Stimulated activated naive B cell treated with anti-CD40 and anti-IgM and Interleukin-4, amounts not matched to agents 10 μg/mL and 1 μg/mL and 100 μg/mL, for 72 hours (primary cell): ENCODE measurements around the gene FNDC3A.

ENCODE experiments used
- ATAC-seq, 2 donors: fragments of 150-1000 bp; cut with Tn5 transposase; replicated peaks; 2 replicates each; pipeline ENCODE4 v1.10.0; 2021; ENCODE audit warnings: moderate library complexity in 1 of 2
- DNase-seq: peaks from one replicate; pipeline ENCODE4 v3.0.0; 2021
- H3K27ac Mint-ChIP-seq: one replicate; pipeline ENCODE4 v1.8.0; 2022; ENCODE audit warnings: mild to moderate bottlenecking, mixed read lengths
- H3K27me3 Mint-ChIP-seq, 2 donors: one replicate each; pipeline ENCODE4 v1.8.0; 2022; ENCODE audit warnings: mixed read lengths in 2 of 2
- H3K36me3 Mint-ChIP-seq, 2 donors: one replicate each; pipeline ENCODE4 v1.8.0; 2022; ENCODE audit warnings: mixed read lengths in 2 of 2, mild to moderate bottlenecking in 1 of 2
- H3K4me1 Mint-ChIP-seq, 2 donors: one replicate each; pipeline ENCODE4 v1.8.0; 2022; ENCODE audit warnings: mixed read lengths in 2 of 2, mild to moderate bottlenecking in 1 of 2
- H3K4me3 Mint-ChIP-seq, 2 donors: one replicate each; pipeline ENCODE4 v1.8.0; 2022; ENCODE audit warnings: mild to moderate bottlenecking in 2 of 2, mixed read lengths in 2 of 2, moderate library complexity in 1 of 2
- H3K9me3 Mint-ChIP-seq, 2 donors: one replicate each; pipeline ENCODE4 v1.8.0; 2022; ENCODE audit warnings: mixed read lengths in 2 of 2, mild to moderate bottlenecking in 1 of 2

FNDC3A gene

DNA sequence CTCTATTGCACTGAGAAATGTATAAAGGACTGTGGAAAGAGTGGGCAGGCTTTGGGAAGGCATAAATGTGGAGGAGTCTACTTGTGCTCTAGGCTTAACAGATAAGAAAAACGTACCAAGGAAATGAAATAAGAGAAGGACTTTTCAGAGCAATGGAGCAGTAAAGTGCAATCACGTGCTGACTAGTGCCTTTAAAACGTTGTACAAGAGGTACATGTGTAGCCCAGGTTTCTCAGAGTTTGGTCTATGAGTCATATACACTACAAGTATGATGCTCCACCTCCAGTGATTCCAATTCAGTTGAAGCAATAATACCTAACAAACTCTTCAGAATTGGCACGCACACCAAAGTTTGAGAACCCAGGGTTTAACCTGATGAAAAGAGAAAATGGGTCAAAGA, 13.4 kb upstream of the FNDC3A start:
- Mint-ChIP-seq H3K9me3 (no peaks in the 10 kb centered on the region), H3K27ac (no peak overlapping the region), H3K27me3 (no peaks in the 10 kb centered on the region), H3K4me3 (no peak overlapping the region), H3K4me1 (peaks cover 6 to 16% of the 10 kb centered on the region in 2 donors), H3K36me3 (no peaks in the 10 kb centered on the region)
- DNase-seq (no peak), ATAC-seq (no peak)

DNA sequence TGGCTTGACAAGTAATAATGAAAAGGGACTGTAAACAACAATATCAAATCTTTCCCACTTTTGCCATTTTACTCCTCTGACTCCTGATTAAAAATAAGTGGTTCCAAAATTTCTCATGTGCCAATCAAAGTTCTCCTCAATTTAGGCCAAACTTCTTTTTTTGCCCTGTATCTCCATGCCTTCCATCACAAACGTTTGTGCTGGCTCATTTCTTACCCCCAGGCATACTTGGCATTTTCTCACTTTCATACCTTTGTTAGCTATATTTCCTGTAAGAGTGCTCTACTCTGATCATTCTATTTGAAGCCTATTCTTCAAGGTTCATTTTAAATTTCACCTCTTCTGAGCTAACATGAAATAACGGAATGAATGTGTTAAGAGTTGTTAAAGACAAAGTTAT, 10.0 kb upstream of the FNDC3A start:
- H3K27me3 Mint-ChIP-seq: no peaks in the 10 kb centered on the region
- H3K36me3 Mint-ChIP-seq: no peaks in the 10 kb centered on the region
- H3K27ac Mint-ChIP-seq: no peak overlapping the region
- peaks cover 6 to 16% of the 10 kb centered on the region in 2 donors for H3K4me1 Mint-ChIP-seq
- DNase-seq (no peak), ATAC-seq (no peak)
- no peaks in the 10 kb centered on the region for H3K9me3 Mint-ChIP-seq
- no peak overlapping the region for H3K4me3 Mint-ChIP-seq

DNA sequence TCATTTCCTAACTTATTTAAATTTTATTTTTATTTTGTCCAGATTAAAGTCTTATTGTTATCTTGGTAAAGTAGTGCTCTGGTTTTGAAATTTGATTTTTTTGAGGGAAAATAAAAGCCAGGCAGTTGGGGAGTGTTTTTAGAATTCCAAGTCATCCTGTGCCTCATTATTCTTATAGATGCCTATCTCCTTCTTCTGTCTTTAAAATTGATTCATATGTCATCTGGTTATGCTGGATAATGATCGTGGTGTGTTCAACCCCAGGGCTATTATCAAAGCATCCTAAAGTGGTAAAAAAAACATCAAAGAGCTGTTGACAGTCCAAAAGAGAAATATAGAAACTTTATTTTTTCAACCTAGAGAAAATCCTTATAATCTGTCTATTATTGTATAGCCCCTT, 6.0 kb upstream of the FNDC3A start:
- ATAC-seq (no peak), DNase-seq (no peak)
- Mint-ChIP-seq H3K4me3 (no peak overlapping the region), H3K4me1 (peaks cover 2 to 13% of the 10 kb centered on the region in 2 donors), H3K9me3 (peaks cover 20 to 25% of the 10 kb centered on the region in 2 donors), H3K36me3 (peaks cover 14 to 17% of the 10 kb centered on the region in 2 donors), H3K27ac (no peak overlapping the region), H3K27me3 (peaks cover 4 to 6% of the 10 kb centered on the region in 2 donors)

DNA sequence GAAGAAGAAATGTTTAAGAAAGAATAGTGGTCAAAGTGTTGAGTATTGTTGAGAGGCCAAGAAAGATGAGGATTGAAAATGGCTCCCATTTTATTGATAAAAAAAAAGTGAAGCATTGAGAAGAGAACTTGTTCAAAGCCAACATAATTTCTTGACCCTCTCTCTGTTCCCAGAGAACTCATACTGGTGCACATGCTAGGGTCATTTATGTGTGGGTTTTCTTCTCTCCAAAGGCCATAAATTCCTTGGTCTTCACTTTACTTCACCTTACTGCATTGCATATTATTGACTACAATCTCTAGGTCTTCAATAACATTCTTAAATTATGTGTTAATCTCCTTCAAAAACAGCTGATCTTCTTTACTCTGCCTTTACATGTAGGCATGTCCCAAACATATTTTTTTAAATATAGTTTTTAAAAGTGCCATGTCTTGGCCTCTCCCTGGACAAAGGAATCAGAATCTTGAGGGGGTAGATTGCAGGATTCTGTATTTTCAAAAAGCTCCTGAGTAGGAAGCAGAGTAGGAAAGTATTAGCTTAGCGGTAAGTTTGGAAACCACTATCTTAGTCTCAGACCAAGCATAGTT, 1.8 kb upstream of the FNDC3A start:
- no peak for DNase-seq
- Mint-ChIP-seq H3K4me3 (no peak overlapping the region), H3K9me3 (peaks cover 21 to 26% of the 10 kb centered on the region in 2 donors), H3K27me3 (peaks cover 4 to 6% of the 10 kb centered on the region in 2 donors), H3K27ac (no peak overlapping the region), H3K4me1 (peaks cover 6 to 37% of the 10 kb centered on the region in 2 donors), H3K36me3 (peaks cover 15 to 18% of the 10 kb centered on the region in 2 donors)
- no peak for ATAC-seq

DNA sequence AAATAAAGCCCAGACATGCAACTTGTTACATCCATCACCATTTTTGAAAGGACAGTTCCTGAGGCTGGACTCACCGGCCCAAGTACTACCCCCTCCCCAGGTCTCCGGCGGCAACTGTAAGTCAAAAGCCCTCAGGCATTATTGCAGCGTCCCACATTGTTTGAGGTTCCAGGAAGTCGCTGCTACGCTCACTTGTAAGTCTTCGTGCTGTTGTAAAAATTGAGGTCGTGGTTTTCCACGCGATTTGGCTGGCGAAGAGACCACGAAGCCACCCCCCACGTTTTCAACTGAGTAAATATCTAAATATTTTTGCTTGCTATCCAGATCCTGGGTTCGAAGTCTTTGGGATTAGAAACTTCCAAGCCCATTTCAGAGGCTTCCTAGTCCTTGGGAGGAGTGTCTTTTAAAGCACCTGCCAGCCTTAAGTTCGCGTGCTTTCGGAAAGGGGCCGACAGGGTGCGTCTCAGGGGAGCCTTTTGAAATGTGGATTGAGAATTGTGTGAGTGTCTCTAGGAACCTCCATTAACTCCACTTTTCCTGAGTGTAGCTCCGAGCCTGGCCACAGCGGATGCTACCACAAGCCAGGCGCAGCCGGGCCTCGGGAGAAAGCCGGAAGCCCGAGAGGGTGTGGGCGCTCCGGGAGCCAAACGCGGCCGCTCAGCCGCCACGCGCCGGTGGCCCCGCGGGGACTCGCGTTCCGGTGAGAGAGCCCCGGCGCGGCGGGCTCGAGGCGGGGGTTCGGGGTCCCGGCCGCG, 434 bp upstream of the FNDC3A start:
- DNase-seq: peak; percentile 29

DNA sequence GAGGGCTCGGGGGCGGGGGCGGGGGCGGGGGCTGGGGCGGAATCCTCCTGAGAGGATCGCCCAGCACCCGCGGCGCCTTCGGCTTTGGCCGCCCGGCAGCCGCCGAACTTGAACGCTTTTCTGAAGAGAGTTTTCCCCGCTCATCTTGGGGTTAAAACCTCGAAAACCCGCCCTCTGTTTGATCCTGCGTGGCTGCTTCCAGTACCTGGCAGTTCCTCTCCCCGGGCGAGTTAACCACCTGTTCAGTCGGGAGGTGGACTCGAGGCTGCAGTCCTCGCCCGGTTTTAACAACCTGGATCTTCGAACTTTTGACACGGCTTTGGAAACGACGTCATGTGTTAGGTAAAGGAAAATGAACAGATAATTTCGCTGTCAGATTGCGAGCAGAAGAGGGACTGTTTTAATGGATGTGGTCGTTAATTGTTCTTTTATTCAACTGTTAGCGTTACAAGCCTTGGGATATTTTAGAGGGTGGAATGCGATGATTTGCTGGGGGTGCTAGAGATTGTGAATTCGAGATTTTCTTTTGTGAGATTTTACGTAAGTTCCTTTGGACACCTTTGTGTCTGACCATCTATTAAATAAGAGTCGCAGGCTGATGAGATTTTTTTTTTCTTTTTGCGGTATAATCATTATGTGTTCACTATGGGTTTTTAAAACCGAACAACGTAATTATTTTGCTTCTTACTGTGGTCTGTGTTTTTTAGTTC, 1.0 kb downstream of the FNDC3A start:
- H3K4me1 Mint-ChIP-seq: peaks cover 19 to 54% of the 10 kb centered on the region in 2 donors

More for the DNA sequence above, 434 bp upstream of the FNDC3A start:
- Mint-ChIP-seq H3K9me3 (peaks cover 21 to 26% of the 10 kb centered on the region in 2 donors), H3K36me3 (peaks cover 15 to 18% of the 10 kb centered on the region in 2 donors), H3K27ac (peak overlapping the region; percentile 96), H3K4me1 (peaks cover 14 to 48% of the 10 kb centered on the region in 2 donors), H3K27me3 (peaks cover 4 to 6% of the 10 kb centered on the region in 2 donors), H3K4me3 (peak overlapping the region; percentile 82 to 100)
- peak; percentile 24 to 28 for ATAC-seq

DNA sequence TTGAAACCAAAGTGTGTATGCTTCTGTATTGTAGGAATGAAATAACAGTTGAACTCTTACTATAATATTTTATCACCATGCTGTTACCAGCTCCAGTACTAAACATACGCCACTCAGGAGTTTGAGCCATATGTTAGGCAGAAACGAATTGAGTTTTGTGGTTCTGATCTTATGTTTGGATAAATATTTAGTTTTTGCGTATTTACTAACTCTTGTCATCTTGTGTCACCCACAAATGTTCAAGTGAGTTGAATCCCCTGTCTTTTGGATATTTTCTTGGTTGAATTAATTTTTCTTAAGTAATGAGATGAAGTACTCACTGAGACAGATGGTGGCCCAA, 1.5 kb downstream of the FNDC3A start:
- H3K27ac Mint-ChIP-seq: peak overlapping the region; percentile 98
- ATAC-seq: no peak

More for the DNA sequence above, 1.0 kb downstream of the FNDC3A start:
- peak overlapping the region; percentile 98 for H3K27ac Mint-ChIP-seq
- peak; percentile 67 for DNase-seq
- H3K4me3 Mint-ChIP-seq: peak overlapping the region; percentile 97 to 100
- ATAC-seq: no peak
- peaks cover 15 to 18% of the 10 kb centered on the region in 2 donors for H3K36me3 Mint-ChIP-seq
- H3K9me3 Mint-ChIP-seq: peaks cover 21 to 25% of the 10 kb centered on the region in 2 donors
- H3K27me3 Mint-ChIP-seq: peaks cover 2 to 4% of the 10 kb centered on the region in 2 donors

DNA sequence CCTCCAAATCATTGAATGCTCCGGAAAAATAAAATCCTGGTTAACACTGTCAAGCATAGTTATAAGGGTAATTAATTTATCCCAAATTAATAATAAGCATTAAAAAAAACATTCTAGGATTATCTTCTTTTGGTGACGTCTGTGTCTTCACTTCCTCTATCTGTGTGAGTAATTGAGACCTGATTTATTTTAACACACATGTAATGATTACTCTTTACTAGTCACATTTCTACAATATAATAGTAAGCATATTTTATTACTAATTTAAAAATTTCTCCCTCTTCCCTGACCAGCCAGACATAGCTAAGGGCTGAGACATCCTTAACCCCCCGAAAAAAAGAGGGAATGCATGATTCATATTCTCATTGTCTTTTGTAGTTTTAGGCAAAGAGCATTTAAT, 2.3 kb downstream of the FNDC3A start:
- Mint-ChIP-seq H3K4me1 (peaks cover 19 to 45% of the 10 kb centered on the region in 2 donors), H3K36me3 (peaks cover 11 to 13% of the 10 kb centered on the region in 2 donors), H3K27ac (no peak overlapping the region), H3K27me3 (no peaks in the 10 kb centered on the region), H3K9me3 (peaks cover 15 to 16% of the 10 kb centered on the region in 2 donors), H3K4me3 (peak overlapping the region; percentile 52 to 53)
- no peak for ATAC-seq
- no peak for DNase-seq

More for the DNA sequence above, 1.5 kb downstream of the FNDC3A start:
- Mint-ChIP-seq H3K4me3 (peak overlapping the region; percentile 97 to 100), H3K4me1 (peaks cover 19 to 48% of the 10 kb centered on the region in 2 donors), H3K9me3 (peaks cover 20 to 21% of the 10 kb centered on the region in 2 donors), H3K36me3 (peaks cover 15 to 18% of the 10 kb centered on the region in 2 donors), H3K27me3 (no peaks in the 10 kb centered on the region)
- no peak for DNase-seq

DNA sequence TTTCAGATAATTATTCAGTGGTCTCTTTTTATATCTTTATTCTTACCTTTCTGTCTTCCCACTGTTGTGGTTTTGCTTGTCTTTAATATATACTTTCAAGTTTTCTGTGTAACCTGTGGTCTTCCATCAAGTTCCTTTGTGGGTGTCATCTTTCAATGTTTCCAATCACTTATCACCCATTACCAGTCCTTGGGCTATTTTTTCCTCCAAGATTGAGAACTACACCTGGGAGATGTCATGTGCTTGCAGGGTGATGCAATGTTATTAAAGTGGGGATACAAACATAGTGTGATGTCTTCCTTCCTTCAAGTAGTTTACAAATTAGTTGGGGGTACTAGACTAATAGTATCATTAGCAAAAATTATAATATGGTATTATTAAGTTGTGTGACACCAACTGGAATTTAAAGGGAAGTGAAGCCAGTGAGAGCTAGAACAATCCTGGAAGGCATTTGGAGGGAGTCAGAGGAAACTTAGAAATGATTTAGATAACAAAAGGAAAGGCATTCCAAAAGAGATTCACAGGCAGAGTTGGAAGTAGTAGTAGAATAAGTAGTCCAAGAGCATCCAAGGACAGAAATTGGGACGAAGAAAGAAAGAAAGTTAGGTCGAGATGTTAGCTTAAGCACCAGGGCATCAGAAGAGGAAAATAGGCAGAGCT, 3.4 kb downstream of the FNDC3A start:
- Mint-ChIP-seq H3K4me3 (peak overlapping the region; percentile 49 to 53), H3K27ac (peak overlapping the region; percentile 74)

DNA sequence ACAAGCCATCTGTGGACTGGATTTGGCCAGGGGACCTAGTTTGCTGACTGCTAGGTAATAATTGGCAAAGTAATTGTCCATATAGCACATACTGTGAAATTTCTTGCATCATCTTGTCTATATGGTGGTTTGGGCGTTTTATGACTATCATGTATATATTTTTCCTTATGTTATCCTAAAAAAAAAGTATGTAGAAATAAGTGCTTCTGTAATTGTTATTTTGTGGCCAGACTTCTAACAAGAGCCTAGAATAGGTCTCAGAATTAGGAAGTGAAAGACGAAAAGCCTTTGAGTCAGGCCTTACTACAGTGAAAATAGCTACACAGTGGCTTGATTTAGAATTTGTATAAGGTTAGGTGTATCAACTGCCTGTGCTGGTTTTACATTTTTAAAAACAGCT, 4.2 kb downstream of the FNDC3A start:
- Mint-ChIP-seq H3K27ac (peak overlapping the region; percentile 82), H3K9me3 (no peaks in the 10 kb centered on the region), H3K36me3 (no peaks in the 10 kb centered on the region), H3K27me3 (no peaks in the 10 kb centered on the region), H3K4me1 (peaks cover 16 to 39% of the 10 kb centered on the region in 2 donors), H3K4me3 (peak overlapping the region; percentile 79)
- ATAC-seq (peak; percentile 50 to 53), DNase-seq (no peak)

More for the DNA sequence above, 3.4 kb downstream of the FNDC3A start:
- DNase-seq: no peak
- Mint-ChIP-seq H3K4me1 (peaks cover 19 to 45% of the 10 kb centered on the region in 2 donors), H3K9me3 (peaks cover 4 to 7% of the 10 kb centered on the region in 2 donors), H3K36me3 (peaks cover 4 to 5% of the 10 kb centered on the region in 2 donors), H3K27me3 (no peaks in the 10 kb centered on the region)
- ATAC-seq: no peak

DNA sequence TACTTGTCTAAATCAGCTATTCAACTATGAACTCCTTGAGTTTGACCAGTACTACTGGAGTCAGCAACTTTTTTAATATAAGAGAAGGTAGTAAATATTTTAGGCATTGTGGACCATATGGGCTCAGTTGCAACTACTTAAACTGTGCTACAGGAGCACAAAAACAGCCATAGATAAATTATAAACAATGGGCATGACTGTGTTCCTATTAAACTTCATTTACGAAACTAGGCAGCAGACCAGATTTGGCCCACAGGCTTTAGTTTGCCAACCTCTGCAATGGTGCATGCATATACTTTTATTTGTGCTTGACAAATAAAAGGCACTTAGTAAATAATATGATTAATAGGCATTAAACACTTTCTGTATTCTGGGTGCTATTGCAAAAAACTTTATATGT, 7.6 kb downstream of the FNDC3A start:
- no peak for ATAC-seq
- Mint-ChIP-seq H3K9me3 (no peaks in the 10 kb centered on the region), H3K4me1 (peaks cover 16 to 36% of the 10 kb centered on the region in 2 donors), H3K4me3 (no peak overlapping the region), H3K27ac (no peak overlapping the region), H3K27me3 (no peaks in the 10 kb centered on the region), H3K36me3 (peaks cover 1 to 8% of the 10 kb centered on the region in 2 donors)
- DNase-seq: no peak

DNA sequence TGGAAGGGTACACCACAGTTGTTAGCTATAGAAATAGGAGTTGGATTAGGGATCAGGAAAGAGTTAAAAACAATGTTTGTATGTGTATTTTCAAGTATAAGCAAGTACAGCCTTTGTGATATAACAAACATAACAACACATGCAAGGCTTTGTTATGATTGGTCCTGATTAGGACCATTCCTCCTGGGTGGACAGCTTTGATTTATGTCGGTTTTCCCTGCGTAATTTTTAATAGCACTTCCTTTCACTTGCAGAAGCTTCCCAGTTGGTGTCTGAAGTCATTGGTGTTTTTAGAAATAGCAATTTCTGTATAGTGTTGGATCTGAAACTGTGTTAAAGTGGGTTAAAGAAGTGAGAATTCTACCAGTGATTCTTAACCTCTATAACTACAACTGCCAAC, 10.0 kb downstream of the FNDC3A start:
- DNase-seq (no peak), ATAC-seq (no peak)
- no peaks in the 10 kb centered on the region for H3K27me3 Mint-ChIP-seq
- no peak overlapping the region for H3K4me3 Mint-ChIP-seq
- H3K36me3 Mint-ChIP-seq: peaks cover 5 to 18% of the 10 kb centered on the region in 2 donors
- H3K9me3 Mint-ChIP-seq: peaks cover 2% of the 10 kb centered on the region in 2 donors
- H3K27ac Mint-ChIP-seq: no peak overlapping the region
- peaks cover 4 to 14% of the 10 kb centered on the region in 2 donors for H3K4me1 Mint-ChIP-seq

DNA sequence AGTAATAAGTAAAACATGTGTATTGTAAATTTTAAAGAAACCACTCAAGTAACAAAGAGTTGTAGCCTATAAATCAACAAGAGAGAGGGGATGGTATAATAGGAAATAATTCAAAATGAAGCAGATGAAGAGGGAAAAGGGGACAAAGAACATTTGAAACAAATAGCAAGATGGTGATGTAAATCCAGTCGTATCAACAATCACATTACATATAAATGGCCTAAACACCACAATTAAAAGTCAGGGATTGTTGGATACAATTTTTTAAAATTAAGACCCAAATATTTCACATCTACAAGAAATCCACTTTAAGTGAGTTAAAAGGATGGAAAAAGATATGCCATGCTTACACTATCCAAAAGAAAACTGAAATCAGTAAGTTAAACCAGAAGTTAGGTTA, 15.2 kb downstream of the FNDC3A start:
- H3K27ac Mint-ChIP-seq: no peak overlapping the region
- no peak for DNase-seq
- H3K4me3 Mint-ChIP-seq: no peak overlapping the region
- peaks cover 4 to 5% of the 10 kb centered on the region in 2 donors for H3K9me3 Mint-ChIP-seq
- no peaks in the 10 kb centered on the region for H3K27me3 Mint-ChIP-seq
- H3K4me1 Mint-ChIP-seq: peaks cover 4 to 13% of the 10 kb centered on the region in 2 donors
- peaks cover 22 to 35% of the 10 kb centered on the region in 2 donors for H3K36me3 Mint-ChIP-seq
- ATAC-seq: no peak

DNA sequence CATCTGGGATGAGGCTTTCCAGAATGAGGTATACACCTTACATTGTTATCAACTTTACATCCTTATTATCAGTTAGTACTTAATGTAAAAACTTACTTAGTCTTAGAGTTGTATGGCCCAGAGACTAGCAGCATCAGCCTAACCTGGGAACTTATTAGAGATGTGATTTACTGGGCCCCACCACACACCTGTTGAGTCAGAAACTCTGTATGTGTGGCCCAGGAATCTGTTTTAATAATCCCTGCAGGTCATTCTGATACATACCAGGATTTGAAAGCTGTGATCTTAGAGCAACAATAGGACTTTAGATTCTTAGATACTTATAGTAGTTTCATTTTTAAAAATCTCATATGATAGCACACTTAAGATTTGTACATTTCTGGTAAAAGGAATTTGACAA, 17.4 kb downstream of the FNDC3A start:
- H3K27me3 Mint-ChIP-seq: no peaks in the 10 kb centered on the region
- no peak for ATAC-seq
- H3K4me1 Mint-ChIP-seq: peaks cover 10 to 17% of the 10 kb centered on the region in 2 donors

More for the DNA sequence above, 17.4 kb downstream of the FNDC3A start:
- Mint-ChIP-seq H3K4me3 (no peak overlapping the region), H3K27ac (no peak overlapping the region), H3K36me3 (peaks cover 33 to 44% of the 10 kb centered on the region in 2 donors), H3K9me3 (peaks cover 4 to 9% of the 10 kb centered on the region in 2 donors)
- DNase-seq: no peak
